Measurements from ENCODE around the gene LPP.

LPP gene

DNA sequence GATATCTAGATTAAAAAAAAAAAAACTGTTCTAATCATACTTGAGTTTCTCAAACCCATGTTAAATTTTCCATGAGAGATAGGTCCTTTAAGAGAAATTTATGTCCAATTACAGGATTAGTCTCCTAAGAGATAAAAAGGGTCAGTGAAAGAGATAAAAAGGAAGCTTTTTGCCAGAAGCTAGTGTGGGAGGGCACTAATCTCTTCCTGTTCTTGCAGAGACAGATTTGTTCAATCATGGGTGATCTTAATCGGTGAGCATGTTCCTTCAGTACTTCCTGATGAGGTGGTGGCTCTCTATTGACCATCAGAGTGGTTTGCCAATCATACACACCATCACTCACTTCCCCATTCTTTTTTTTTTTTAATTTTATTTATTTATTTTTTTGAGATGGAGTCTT is 16.9 kb upstream of the LPP start:
- H3K27ac ChIP-seq = no peak overlapping the region
- TF ChIP-seq, protein P1, sequence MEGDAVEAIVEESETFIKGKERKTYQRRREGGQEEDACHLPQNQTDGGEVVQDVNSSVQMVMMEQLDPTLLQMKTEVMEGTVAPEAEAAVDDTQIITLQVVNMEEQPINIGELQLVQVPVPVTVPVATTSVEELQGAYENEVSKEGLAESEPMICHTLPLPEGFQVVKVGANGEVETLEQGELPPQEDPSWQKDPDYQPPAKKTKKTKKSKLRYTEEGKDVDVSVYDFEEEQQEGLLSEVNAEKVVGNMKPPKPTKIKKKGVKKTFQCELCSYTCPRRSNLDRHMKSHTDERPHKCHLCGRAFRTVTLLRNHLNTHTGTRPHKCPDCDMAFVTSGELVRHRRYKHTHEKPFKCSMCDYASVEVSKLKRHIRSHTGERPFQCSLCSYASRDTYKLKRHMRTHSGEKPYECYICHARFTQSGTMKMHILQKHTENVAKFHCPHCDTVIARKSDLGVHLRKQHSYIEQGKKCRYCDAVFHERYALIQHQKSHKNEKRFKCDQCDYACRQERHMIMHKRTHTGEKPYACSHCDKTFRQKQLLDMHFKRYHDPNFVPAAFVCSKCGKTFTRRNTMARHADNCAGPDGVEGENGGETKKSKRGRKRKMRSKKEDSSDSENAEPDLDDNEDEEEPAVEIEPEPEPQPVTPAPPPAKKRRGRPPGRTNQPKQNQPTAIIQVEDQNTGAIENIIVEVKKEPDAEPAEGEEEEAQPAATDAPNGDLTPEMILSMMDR (IDR thresholded peaks at IDR 0.05) = no peak
- TF ChIP-seq ZFX (IDR thresholded peaks at IDR 0.05; ENCODE audit: borderline replicate concordance) = no peak

DNA sequence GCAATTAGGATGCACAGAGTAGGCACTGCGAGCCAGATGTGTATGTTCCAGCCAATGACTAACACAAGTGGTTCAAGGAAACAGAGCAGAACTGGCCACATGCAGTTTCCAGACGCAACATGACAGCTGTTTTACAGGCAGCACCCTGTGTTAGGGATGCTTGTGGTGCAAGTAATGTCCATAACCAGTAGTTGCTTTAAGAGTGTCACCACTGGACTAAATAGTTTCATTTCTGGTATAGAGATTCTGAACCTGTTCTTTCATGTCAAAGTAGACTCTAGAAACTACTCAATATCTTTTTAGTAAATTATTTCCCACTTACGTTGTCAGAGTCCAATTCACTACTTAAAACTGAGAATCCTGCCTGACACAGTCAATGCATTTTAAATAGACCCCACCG is 14.5 kb upstream of the LPP start:
- no peak for TF ChIP-seq ZFX (IDR thresholded peaks at IDR 0.05; ENCODE audit: borderline replicate concordance)
- TF ChIP-seq, protein P1 (IDR thresholded peaks at IDR 0.05) = no peak
- H3K27ac ChIP-seq = no peak overlapping the region

DNA sequence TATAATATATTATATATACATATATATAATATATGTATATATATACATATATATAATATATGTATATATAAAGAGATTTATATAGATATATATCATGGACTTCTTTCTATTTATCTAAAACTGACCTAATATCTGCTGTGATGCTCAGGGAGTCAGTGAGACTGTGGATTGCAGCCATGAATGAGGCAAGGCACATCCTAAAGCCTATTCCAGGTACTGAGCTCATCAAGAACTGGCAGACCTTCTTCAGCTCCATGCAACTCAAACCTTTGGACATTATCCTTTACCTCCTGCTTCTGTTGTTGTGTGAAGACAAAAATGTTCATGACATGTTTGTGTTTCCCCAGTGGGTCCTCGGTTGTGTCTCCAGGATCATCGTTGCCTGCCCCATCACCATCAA is 7.7 kb upstream of the LPP start:
- TF ChIP-seq, protein P1 (IDR thresholded peaks at IDR 0.05) = no peak
- no peak for TF ChIP-seq ZFX (IDR thresholded peaks at IDR 0.05; ENCODE audit: borderline replicate concordance)
- no peak overlapping the region for H3K27ac ChIP-seq

DNA sequence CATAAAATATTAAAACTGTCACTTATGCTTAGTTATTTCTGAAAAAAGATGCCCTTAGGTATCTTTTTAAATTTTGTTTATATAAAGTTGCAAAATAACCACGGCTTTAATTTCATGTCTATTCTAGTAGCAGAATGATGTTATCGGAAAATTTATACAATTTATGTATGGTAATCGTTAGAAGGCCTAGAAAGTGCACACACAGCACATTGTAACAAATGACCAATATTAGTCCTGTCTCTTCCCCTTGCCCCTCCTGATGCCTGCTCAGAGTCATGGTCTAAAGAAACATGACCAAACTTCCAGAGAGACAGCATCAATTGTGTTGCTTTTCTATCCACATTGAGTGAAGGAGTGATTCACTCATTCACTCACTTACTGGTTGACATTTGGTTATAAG is 6.2 kb upstream of the LPP start:
- no peak overlapping the region for H3K27ac ChIP-seq
- TF ChIP-seq, protein P1 (IDR thresholded peaks at IDR 0.05) = no peak
- no peak for TF ChIP-seq ZFX (IDR thresholded peaks at IDR 0.05; ENCODE audit: borderline replicate concordance)

DNA sequence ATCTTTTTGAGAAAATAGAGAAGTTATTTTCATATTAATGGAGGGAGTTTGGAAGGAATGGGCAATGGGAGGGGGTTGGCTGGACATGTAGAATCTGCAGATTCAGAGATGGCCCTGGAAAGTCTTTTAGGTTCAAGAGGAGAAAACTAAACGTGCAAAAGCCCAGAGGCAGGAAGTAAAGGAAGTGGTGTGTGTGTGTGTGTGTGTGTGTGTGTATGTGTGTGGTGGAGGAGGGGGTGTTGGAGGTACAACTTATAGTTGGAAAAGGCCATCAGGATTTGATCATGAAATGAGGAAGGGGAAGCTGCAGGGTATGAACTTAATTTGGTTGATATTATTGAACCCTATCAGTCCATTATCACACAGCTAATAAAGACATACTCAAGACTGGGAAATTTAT is 5.6 kb upstream of the LPP start:
- no peak for TF ChIP-seq ZFX (IDR thresholded peaks at IDR 0.05; ENCODE audit: borderline replicate concordance)
- TF ChIP-seq, protein P1 (IDR thresholded peaks at IDR 0.05) = no peak
- no peak overlapping the region for H3K27ac ChIP-seq

DNA sequence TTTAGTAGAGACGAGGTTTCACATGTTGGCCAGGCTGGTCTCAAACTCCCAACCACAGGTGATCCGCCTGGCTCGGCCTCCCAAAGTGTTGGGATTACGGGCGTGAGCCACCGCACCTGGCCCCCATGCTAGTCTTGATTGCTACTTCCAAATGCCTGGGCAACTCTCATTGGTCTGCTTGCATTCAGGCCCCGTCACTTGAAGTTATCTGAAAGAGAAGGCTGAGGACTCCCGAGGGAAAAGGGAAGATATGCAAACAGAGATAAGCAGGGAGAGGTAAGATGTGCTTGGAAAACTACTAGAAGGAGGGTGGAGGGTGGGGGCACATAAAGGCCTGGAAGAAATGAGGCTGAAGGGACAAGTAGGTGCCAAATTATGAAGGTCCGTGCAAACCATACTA is 4.4 kb upstream of the LPP start:
- TF ChIP-seq, protein P1 (IDR thresholded peaks at IDR 0.05) = no peak
- TF ChIP-seq ZFX (IDR thresholded peaks at IDR 0.05; ENCODE audit: borderline replicate concordance) = no peak
- H3K27ac ChIP-seq = no peak overlapping the region

DNA sequence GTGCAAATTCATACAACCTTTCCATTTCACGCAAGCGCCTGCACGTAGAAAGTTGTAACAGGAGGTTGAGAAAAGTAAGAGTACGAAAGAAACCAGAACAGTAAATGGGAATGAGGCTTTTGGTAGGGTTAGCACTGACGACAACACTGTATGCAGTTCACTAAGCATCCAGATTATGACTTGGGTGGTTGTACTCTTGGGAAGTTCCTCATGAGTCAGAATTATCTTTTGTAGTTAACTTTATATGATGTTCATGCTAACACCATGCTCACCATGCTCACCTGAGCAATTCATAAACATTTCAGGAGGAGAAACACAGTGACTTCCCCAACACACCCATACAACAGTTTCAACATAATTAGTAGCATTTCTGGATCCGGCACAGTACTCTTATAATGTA is 3.0 kb upstream of the LPP start:
- H3K27ac ChIP-seq = no peak overlapping the region
- no peak for TF ChIP-seq ZFX (IDR thresholded peaks at IDR 0.05; ENCODE audit: borderline replicate concordance)
- TF ChIP-seq, protein P1 (IDR thresholded peaks at IDR 0.05) = no peak

Data from 22Rv1 (cell line).